ENCODE results near the gene SIRPA. TPM values are rescaled to one million over a fixed set of nuclear protein-coding genes. Genes with fewer than 3 reads are reported as not detected.

The SIRPA gene
- total RNA-seq, 1 donor from 2014 or later: 130 TPM

- Histone ChIP-seq H3K4me1 (no peaks in the 10 kb centered on the region), H3K36me3 (no peaks in the 10 kb centered on the region), H3K9me3 (no peaks in the 10 kb centered on the region), H3K27me3 (ENCODE audit: low read depth) (peaks cover 18% of the 10 kb centered on the region), H3K27ac (no peak overlapping the region), H3K4me3 (no peak overlapping the region)
- TF ChIP-seq CTCF (IDR thresholded peaks at IDR 0.05): no peak
- DNase-seq (no peak), ATAC-seq (no peak)
- intact Hi-C loops (cut with DNase I): no loop called here
Observed at GRCh38 chr20:1861996-1862662, 33.1 kb upstream of the SIRPA start.

GRCh38 chr20:1862663-1863053 is 32.5 kb upstream of the SIRPA start:
- DNase-seq (no peak), ATAC-seq (no peak)
- Histone ChIP-seq H3K4me3 (no peak overlapping the region), H3K9me3 (no peaks in the 10 kb centered on the region), H3K36me3 (no peaks in the 10 kb centered on the region), H3K4me1 (no peaks in the 10 kb centered on the region), H3K27me3 (ENCODE audit: low read depth) (peaks cover 23% of the 10 kb centered on the region), H3K27ac (no peak overlapping the region)
- intact Hi-C loops (cut with DNase I): no loop called here
- TF ChIP-seq CTCF (IDR thresholded peaks at IDR 0.05): no peak

GRCh38 chr20:1863296-1863695 is 31.9 kb upstream of the SIRPA start:
- H3K27ac ChIP-seq: no peak overlapping the region
- H3K27me3 ChIP-seq (ENCODE audit: low read depth): peaks cover 26% of the 10 kb centered on the region
- ATAC-seq (no peak), DNase-seq (no peak)
- H3K36me3 ChIP-seq: no peaks in the 10 kb centered on the region
- H3K4me3 ChIP-seq: no peak overlapping the region
- H3K4me1 ChIP-seq: no peaks in the 10 kb centered on the region
- intact Hi-C loops (cut with DNase I): no loop called here
- no peak for TF ChIP-seq CTCF (IDR thresholded peaks at IDR 0.05)
- no peaks in the 10 kb centered on the region for H3K9me3 ChIP-seq

GRCh38 chr20:1866834-1867233 is 28.4 kb upstream of the SIRPA start:
- H3K9me3 ChIP-seq: no peaks in the 10 kb centered on the region
- no peak for ATAC-seq
- no peak for DNase-seq
- H3K4me3 ChIP-seq: no peak overlapping the region
- no peaks in the 10 kb centered on the region for H3K36me3 ChIP-seq
- no peak overlapping the region for H3K27ac ChIP-seq
- no peak for TF ChIP-seq CTCF (IDR thresholded peaks at IDR 0.05)
- H3K4me1 ChIP-seq: no peaks in the 10 kb centered on the region
- intact Hi-C loops (cut with DNase I): no loop called here
- H3K27me3 ChIP-seq (ENCODE audit: low read depth): peaks cover 30% of the 10 kb centered on the region

- no peak overlapping the region for H3K4me3 ChIP-seq
- ATAC-seq: no peak
- intact Hi-C loops (cut with DNase I): no loop called here
Observed at GRCh38 chr20:1867495-1868260, 27.5 kb upstream of the SIRPA start.

More at GRCh38 chr20:1867495-1868260, 27.5 kb upstream of the SIRPA start:
- no peaks in the 10 kb centered on the region for H3K36me3 ChIP-seq
- no peak for DNase-seq
- H3K27ac ChIP-seq: no peak overlapping the region
- no peaks in the 10 kb centered on the region for H3K4me1 ChIP-seq
- TF ChIP-seq CTCF (IDR thresholded peaks at IDR 0.05): no peak
- no peaks in the 10 kb centered on the region for H3K9me3 ChIP-seq
- peaks cover 37% of the 10 kb centered on the region for H3K27me3 ChIP-seq (ENCODE audit: low read depth)

Data from lower lobe of right lung (tissue), 2 donors.